ENCODE data around the gene SCUBE1.

- TF ChIP-seq POLR2A (IDR thresholded peaks at IDR 0.05) (no peak), POLR2AphosphoS5 (IDR thresholded peaks at IDR 0.05) (no peak)
- TF ChIP-seq, protein P1, sequence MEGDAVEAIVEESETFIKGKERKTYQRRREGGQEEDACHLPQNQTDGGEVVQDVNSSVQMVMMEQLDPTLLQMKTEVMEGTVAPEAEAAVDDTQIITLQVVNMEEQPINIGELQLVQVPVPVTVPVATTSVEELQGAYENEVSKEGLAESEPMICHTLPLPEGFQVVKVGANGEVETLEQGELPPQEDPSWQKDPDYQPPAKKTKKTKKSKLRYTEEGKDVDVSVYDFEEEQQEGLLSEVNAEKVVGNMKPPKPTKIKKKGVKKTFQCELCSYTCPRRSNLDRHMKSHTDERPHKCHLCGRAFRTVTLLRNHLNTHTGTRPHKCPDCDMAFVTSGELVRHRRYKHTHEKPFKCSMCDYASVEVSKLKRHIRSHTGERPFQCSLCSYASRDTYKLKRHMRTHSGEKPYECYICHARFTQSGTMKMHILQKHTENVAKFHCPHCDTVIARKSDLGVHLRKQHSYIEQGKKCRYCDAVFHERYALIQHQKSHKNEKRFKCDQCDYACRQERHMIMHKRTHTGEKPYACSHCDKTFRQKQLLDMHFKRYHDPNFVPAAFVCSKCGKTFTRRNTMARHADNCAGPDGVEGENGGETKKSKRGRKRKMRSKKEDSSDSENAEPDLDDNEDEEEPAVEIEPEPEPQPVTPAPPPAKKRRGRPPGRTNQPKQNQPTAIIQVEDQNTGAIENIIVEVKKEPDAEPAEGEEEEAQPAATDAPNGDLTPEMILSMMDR (IDR thresholded peaks at IDR 0.05) = no peak
These were observed 85.6 kb downstream of the SCUBE1 start for GRCh38 chr22:43257549-43257948.
